ENCODE results near the gene ARMC7. TPM values are rescaled to one million over a fixed set of nuclear protein-coding genes. Genes with fewer than 3 reads are reported as not detected.

ARMC7 gene
- total and polyA plus RNA-seq, 2 of the 13 experiments (the other 11 are each of a cell fraction or from before 2014, with no cell fraction given) = 3.9 to 4.2 TPM

DNA sequence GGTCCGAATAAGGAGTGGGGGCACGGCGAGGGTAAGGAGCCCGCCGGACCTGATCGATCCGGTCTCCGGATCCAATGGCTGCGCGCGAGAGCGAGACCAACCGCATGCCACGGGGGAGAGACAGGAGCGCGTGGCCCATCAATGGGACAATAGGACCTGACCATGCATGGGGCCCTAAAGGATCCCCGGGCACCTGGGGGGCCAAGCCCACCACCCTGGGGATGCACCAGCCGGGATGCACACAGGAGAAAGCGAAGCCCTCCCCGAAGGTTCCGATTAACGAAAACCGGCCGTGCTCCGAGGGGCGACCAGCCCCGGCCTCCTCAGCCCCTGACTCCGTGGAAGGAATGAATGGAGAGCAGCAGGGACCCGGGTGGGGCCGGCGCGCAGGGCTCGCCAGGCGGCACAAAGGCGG lies 44.0 kb downstream of the ARMC7 start (continued):
- TF ChIP-seq RARA (CRISPR knock-in tag; IDR thresholded peaks at IDR 0.05) (0 out of 2 replicates have a peak, but pooled peaks have one; percentile 9), REL (CRISPR knock-in tag; conservative IDR thresholded peaks at IDR 0.05) (peak; percentile 51; the same call in 1 of the 2 replicates), ZNF615 (CRISPR knock-in tag; IDR thresholded peaks at IDR 0.05; ENCODE audit: borderline replicate concordance) (no peak), ZNF841 (CRISPR knock-in tag; IDR thresholded peaks at IDR 0.05; ENCODE audit: borderline replicate concordance) (no peak), EP300 (IDR thresholded peaks at IDR 0.05; ENCODE audit: low read depth in 2 of 2, low read length in 2 of 2) (no peak), EP300 (CRISPR knock-in tag; IDR thresholded peaks at IDR 0.05; ENCODE audit: borderline replicate concordance) (no peak), CHD4 (IDR thresholded peaks at IDR 0.05; ENCODE audit: borderline replicate concordance, low read length) (no peak), KDM5B (CRISPR knock-in tag; IDR thresholded peaks at IDR 0.05; ENCODE audit: borderline replicate concordance) (0 out of 2 replicates have a peak, but pooled peaks have one; percentile 11), HOXA7 (CRISPR knock-in tag; IDR thresholded peaks at IDR 0.05) (no peak), KLF11 (CRISPR knock-in tag; IDR thresholded peaks at IDR 0.05) (no peak; the same call in 1 of the 2 replicates), SKI (IDR thresholded peaks at IDR 0.05; ENCODE audit: partially characterized antibody) (no peak)
- TF ChIP-seq, protein P1, sequence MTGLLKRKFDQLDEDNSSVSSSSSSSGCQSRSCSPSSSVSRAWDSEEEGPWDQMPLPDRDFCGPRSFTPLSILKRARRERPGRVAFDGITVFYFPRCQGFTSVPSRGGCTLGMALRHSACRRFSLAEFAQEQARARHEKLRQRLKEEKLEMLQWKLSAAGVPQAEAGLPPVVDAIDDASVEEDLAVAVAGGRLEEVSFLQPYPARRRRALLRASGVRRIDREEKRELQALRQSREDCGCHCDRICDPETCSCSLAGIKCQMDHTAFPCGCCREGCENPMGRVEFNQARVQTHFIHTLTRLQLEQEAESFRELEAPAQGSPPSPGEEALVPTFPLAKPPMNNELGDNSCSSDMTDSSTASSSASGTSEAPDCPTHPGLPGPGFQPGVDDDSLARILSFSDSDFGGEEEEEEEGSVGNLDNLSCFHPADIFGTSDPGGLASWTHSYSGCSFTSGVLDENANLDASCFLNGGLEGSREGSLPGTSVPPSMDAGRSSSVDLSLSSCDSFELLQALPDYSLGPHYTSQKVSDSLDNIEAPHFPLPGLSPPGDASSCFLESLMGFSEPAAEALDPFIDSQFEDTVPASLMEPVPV (CRISPR knock-in tag; IDR thresholded peaks at IDR 0.05) = no peak
- TF ChIP-seq, protein P2, sequence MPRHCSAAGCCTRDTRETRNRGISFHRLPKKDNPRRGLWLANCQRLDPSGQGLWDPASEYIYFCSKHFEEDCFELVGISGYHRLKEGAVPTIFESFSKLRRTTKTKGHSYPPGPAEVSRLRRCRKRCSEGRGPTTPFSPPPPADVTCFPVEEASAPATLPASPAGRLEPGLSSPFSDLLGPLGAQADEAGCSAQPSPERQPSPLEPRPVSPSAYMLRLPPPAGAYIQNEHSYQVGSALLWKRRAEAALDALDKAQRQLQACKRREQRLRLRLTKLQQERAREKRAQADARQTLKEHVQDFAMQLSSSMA (CRISPR knock-in tag; IDR thresholded peaks at IDR 0.05) = no peak
- TF ChIP-seq, protein P3, sequence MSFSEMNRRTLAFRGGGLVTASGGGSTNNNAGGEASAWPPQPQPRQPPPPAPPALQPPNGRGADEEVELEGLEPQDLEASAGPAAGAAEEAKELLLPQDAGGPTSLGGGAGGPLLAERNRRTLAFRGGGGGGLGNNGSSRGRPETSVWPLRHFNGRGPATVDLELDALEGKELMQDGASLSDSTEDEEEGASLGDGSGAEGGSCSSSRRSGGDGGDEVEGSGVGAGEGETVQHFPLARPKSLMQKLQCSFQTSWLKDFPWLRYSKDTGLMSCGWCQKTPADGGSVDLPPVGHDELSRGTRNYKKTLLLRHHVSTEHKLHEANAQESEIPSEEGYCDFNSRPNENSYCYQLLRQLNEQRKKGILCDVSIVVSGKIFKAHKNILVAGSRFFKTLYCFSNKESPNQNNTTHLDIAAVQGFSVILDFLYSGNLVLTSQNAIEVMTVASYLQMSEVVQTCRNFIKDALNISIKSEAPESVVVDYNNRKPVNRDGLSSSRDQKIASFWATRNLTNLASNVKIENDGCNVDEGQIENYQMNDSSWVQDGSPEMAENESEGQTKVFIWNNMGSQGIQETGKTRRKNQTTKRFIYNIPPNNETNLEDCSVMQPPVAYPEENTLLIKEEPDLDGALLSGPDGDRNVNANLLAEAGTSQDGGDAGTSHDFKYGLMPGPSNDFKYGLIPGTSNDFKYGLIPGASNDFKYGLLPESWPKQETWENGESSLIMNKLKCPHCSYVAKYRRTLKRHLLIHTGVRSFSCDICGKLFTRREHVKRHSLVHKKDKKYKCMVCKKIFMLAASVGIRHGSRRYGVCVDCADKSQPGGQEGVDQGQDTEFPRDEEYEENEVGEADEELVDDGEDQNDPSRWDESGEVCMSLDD (CRISPR knock-in tag; IDR thresholded peaks at IDR 0.05; ENCODE audit: borderline replicate concordance) = no peak
- TF ChIP-seq, protein P4, sequence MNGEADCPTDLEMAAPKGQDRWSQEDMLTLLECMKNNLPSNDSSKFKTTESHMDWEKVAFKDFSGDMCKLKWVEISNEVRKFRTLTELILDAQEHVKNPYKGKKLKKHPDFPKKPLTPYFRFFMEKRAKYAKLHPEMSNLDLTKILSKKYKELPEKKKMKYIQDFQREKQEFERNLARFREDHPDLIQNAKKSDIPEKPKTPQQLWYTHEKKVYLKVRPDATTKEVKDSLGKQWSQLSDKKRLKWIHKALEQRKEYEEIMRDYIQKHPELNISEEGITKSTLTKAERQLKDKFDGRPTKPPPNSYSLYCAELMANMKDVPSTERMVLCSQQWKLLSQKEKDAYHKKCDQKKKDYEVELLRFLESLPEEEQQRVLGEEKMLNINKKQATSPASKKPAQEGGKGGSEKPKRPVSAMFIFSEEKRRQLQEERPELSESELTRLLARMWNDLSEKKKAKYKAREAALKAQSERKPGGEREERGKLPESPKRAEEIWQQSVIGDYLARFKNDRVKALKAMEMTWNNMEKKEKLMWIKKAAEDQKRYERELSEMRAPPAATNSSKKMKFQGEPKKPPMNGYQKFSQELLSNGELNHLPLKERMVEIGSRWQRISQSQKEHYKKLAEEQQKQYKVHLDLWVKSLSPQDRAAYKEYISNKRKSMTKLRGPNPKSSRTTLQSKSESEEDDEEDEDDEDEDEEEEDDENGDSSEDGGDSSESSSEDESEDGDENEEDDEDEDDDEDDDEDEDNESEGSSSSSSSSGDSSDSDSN (CRISPR knock-in tag; IDR thresholded peaks at IDR 0.05) = peak; percentile 59; the same call in 1 of the 2 replicates
- TF ChIP-seq, protein P5, sequence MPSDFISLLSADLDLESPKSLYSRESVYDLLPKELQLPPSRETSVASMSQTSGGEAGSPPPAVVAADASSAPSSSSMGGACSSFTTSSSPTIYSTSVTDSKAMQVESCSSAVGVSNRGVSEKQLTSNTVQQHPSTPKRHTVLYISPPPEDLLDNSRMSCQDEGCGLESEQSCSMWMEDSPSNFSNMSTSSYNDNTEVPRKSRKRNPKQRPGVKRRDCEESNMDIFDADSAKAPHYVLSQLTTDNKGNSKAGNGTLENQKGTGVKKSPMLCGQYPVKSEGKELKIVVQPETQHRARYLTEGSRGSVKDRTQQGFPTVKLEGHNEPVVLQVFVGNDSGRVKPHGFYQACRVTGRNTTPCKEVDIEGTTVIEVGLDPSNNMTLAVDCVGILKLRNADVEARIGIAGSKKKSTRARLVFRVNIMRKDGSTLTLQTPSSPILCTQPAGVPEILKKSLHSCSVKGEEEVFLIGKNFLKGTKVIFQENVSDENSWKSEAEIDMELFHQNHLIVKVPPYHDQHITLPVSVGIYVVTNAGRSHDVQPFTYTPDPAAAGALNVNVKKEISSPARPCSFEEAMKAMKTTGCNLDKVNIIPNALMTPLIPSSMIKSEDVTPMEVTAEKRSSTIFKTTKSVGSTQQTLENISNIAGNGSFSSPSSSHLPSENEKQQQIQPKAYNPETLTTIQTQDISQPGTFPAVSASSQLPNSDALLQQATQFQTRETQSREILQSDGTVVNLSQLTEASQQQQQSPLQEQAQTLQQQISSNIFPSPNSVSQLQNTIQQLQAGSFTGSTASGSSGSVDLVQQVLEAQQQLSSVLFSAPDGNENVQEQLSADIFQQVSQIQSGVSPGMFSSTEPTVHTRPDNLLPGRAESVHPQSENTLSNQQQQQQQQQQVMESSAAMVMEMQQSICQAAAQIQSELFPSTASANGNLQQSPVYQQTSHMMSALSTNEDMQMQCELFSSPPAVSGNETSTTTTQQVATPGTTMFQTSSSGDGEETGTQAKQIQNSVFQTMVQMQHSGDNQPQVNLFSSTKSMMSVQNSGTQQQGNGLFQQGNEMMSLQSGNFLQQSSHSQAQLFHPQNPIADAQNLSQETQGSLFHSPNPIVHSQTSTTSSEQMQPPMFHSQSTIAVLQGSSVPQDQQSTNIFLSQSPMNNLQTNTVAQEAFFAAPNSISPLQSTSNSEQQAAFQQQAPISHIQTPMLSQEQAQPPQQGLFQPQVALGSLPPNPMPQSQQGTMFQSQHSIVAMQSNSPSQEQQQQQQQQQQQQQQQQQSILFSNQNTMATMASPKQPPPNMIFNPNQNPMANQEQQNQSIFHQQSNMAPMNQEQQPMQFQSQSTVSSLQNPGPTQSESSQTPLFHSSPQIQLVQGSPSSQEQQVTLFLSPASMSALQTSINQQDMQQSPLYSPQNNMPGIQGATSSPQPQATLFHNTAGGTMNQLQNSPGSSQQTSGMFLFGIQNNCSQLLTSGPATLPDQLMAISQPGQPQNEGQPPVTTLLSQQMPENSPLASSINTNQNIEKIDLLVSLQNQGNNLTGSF (CRISPR knock-in tag; IDR thresholded peaks at IDR 0.05) = no peak
